Natural killer cell (primary cell): ENCODE data around the gene ATP11A. TPM values are rescaled to one million over a fixed set of nuclear protein-coding genes. Genes with fewer than 3 reads are reported as not detected.

Experiments used
- ATAC-seq, 3 donors: fragments of 150-1000 bp in 2 of 3; fragments of 200-7000 bp in 1 of 3; cut with Tn5 transposase; 1 replicate in 1 of 3; 2 replicates in 2 of 3; pipeline ENCODE4 v1.10.0; 2021; ENCODE audit warnings: mild to moderate bottlenecking in 2 of 3, moderate library complexity in 2 of 3
- DNase-seq, 2 donors: peaks; one replicate each; pipeline versions ENCODE4 v3.0.0 to v3.0.0-alpha.2; 2013 to 2021; ENCODE audit warnings: mixed read lengths in 1 of 2
- H3K27ac ChIP-seq: one replicate; pipeline ENCODE4 v1.5.1; 2013; ENCODE audit warnings: mild to moderate bottlenecking, low read length
- H3K27me3 ChIP-seq: one replicate; pipeline ENCODE4 v1.6.1; 2013; ENCODE audit warnings: low read length; ENCODE audit not compliant: control insufficient read depth, insufficient read depth
- H3K36me3 ChIP-seq: one replicate; pipeline ENCODE4 v1.6.1; 2013; ENCODE audit warnings: low read length; ENCODE audit not compliant: control insufficient read depth, insufficient read depth
- H3K4me1 ChIP-seq: one replicate; pipeline ENCODE4 v1.6.1; 2013; ENCODE audit warnings: low read length; ENCODE audit not compliant: control insufficient read depth, insufficient read depth
- H3K4me3 ChIP-seq: one replicate; pipeline ENCODE4 v1.5.1; 2013; ENCODE audit warnings: low read length
- H3K9me3 ChIP-seq: one replicate; pipeline ENCODE4 v1.6.1; 2013; ENCODE audit warnings: low read length; ENCODE audit not compliant: control insufficient read depth, insufficient read depth
- H3K27ac Mint-ChIP-seq, 2 donors: one replicate each; pipeline ENCODE4 v1.8.0; 2022; ENCODE audit warnings: mild to moderate bottlenecking in 2 of 2, mixed read lengths in 2 of 2, moderate library complexity in 1 of 2
- H3K27me3 Mint-ChIP-seq, 2 donors: one replicate each; pipeline ENCODE4 v1.8.0; 2022; ENCODE audit warnings: low read depth in 2 of 2, mixed read lengths in 2 of 2
- H3K36me3 Mint-ChIP-seq: one replicate; pipeline ENCODE4 v1.8.0; 2022; ENCODE audit warnings: mixed read lengths
- H3K4me1 Mint-ChIP-seq, 2 donors: one replicate each; pipeline ENCODE4 v1.8.0; 2022; ENCODE audit warnings: mixed read lengths in 2 of 2
- H3K4me3 Mint-ChIP-seq: one replicate; pipeline ENCODE4 v1.8.0; 2022; ENCODE audit warnings: mild to moderate bottlenecking, moderate library complexity, mixed read lengths
- H3K9me3 Mint-ChIP-seq, 2 donors: one replicate each; pipeline ENCODE4 v1.8.0; 2022; ENCODE audit warnings: mixed read lengths in 2 of 2
- CTCF ChIP-seq: fragments of 200-600 bp; IDR thresholded peaks from one replicate; pipeline ENCODE4 v1.8.0; 2022; ENCODE audit warnings: antibody characterized with exemption
- WGBS: methylation state at CpG from one replicate; pipeline ENCODE4 v1.1.7; 2013; ENCODE audit warnings: missing lambda C conversion rate; ENCODE audit not compliant: insufficient coverage; 5-methylcytosine and 5-hydroxymethylcytosine counted together
- intact Hi-C: fragments of 100-400 bp; cut with micrococcal nuclease; formaldehyde crosslinking; loops from one replicate; pipeline ENCODE4 v1.14.2; 2022
- total RNA-seq, 4 donors: library from RNA; stranded (reverse); fragments of 120-200 nt in 1 of 4; gene quantifications; one replicate each; pipeline versions ENCODE4 v1.2.3 to v1.2.4, GENCODE V29; 2013 to 2022

The ATP11A gene
- total RNA-seq, 3 donors from 2014 or later (not counting 1 experiment from before 2014, with no cell fraction given): 47.1 to 68.6 (median 50.7) TPM

- no peaks in the 10 kb centered on the region for H3K4me1 Mint-ChIP-seq
- ATAC-seq (no peak), DNase-seq (no peak)
- Histone ChIP-seq H3K27ac (no peak overlapping the region), H3K4me1 (no peaks in the 10 kb centered on the region), H3K4me3 (no peak overlapping the region), H3K9me3 (no peaks in the 10 kb centered on the region), H3K36me3 (peaks cover 42% of the 10 kb centered on the region), H3K27me3 (no peaks in the 10 kb centered on the region)
- WGBS: 96% methylated on average over 21 of the region's 21 CpGs
- H3K4me3 Mint-ChIP-seq: no peak overlapping the region
- no peak overlapping the region for H3K27ac Mint-ChIP-seq
- no peaks in the 10 kb centered on the region for H3K36me3 Mint-ChIP-seq
- no peaks in the 10 kb centered on the region for H3K27me3 Mint-ChIP-seq
- intact Hi-C loops: no loop called here
- TF ChIP-seq CTCF: no peak
- H3K9me3 Mint-ChIP-seq: no peaks in the 10 kb centered on the region
Observed at GRCh38 chr13:112831196-112831595, 141.4 kb downstream of the ATP11A start.

GRCh38 chr13:112831801-112832200 lies 142.0 kb downstream of the ATP11A start:
- peaks cover 37% of the 10 kb centered on the region for H3K36me3 ChIP-seq
- TF ChIP-seq CTCF: no peak
- intact Hi-C loops: no loop called here
- Mint-ChIP-seq H3K4me1 (no peaks in the 10 kb centered on the region), H3K9me3 (no peaks in the 10 kb centered on the region), H3K4me3 (no peak overlapping the region), H3K27ac (no peak overlapping the region), H3K27me3 (no peaks in the 10 kb centered on the region), H3K36me3 (no peaks in the 10 kb centered on the region)
- H3K9me3 ChIP-seq: no peaks in the 10 kb centered on the region
- no peak overlapping the region for H3K4me3 ChIP-seq
- ATAC-seq: no peak
- WGBS: 97% methylated on average over 13 of the region's 13 CpGs
- no peaks in the 10 kb centered on the region for H3K27me3 ChIP-seq
- no peaks in the 10 kb centered on the region for H3K4me1 ChIP-seq
- DNase-seq: no peak
- H3K27ac ChIP-seq: no peak overlapping the region

GRCh38 chr13:112832811-112833210 lies 143.0 kb downstream of the ATP11A start:
- ATAC-seq (no peak), DNase-seq (no peak)
- no peak overlapping the region for H3K27ac ChIP-seq
- peaks cover 37% of the 10 kb centered on the region for H3K36me3 ChIP-seq
- Mint-ChIP-seq H3K4me3 (no peak overlapping the region), H3K27ac (no peak overlapping the region), H3K4me1 (no peaks in the 10 kb centered on the region), H3K27me3 (no peaks in the 10 kb centered on the region), H3K9me3 (no peaks in the 10 kb centered on the region), H3K36me3 (no peaks in the 10 kb centered on the region)
- H3K27me3 ChIP-seq: no peaks in the 10 kb centered on the region
- H3K4me3 ChIP-seq: no peak overlapping the region
- no peaks in the 10 kb centered on the region for H3K4me1 ChIP-seq
- TF ChIP-seq CTCF: no peak
- intact Hi-C loops: no loop called here
- H3K9me3 ChIP-seq: no peaks in the 10 kb centered on the region
- WGBS: 96% methylated on average over 23 of the region's 23 CpGs

GRCh38 chr13:112833551-112834257 lies 143.9 kb downstream of the ATP11A start:
- Histone ChIP-seq H3K27me3 (no peaks in the 10 kb centered on the region), H3K4me1 (no peaks in the 10 kb centered on the region), H3K27ac (no peak overlapping the region), H3K9me3 (no peaks in the 10 kb centered on the region), H3K4me3 (no peak overlapping the region), H3K36me3 (peaks cover 37% of the 10 kb centered on the region)
- Mint-ChIP-seq H3K27ac (no peak overlapping the region), H3K9me3 (no peaks in the 10 kb centered on the region), H3K4me3 (no peak overlapping the region), H3K36me3 (no peaks in the 10 kb centered on the region), H3K27me3 (no peaks in the 10 kb centered on the region), H3K4me1 (no peaks in the 10 kb centered on the region)
- no peak for ATAC-seq
- intact Hi-C loops: no loop called here
- no peak for TF ChIP-seq CTCF
- WGBS: 96% methylated on average over 25 of the region's 25 CpGs
- no peak for DNase-seq
